ENCODE results near the gene ZNF148.
"Not testable (repeated sequence)": the region's sequence is repeated elsewhere in the genome, so short reads cannot be mapped to it uniquely, and the experiment has no call there.

ZNF148 gene, protein sequence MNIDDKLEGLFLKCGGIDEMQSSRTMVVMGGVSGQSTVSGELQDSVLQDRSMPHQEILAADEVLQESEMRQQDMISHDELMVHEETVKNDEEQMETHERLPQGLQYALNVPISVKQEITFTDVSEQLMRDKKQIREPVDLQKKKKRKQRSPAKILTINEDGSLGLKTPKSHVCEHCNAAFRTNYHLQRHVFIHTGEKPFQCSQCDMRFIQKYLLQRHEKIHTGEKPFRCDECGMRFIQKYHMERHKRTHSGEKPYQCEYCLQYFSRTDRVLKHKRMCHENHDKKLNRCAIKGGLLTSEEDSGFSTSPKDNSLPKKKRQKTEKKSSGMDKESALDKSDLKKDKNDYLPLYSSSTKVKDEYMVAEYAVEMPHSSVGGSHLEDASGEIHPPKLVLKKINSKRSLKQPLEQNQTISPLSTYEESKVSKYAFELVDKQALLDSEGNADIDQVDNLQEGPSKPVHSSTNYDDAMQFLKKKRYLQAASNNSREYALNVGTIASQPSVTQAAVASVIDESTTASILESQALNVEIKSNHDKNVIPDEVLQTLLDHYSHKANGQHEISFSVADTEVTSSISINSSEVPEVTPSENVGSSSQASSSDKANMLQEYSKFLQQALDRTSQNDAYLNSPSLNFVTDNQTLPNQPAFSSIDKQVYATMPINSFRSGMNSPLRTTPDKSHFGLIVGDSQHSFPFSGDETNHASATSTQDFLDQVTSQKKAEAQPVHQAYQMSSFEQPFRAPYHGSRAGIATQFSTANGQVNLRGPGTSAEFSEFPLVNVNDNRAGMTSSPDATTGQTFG

DNA sequence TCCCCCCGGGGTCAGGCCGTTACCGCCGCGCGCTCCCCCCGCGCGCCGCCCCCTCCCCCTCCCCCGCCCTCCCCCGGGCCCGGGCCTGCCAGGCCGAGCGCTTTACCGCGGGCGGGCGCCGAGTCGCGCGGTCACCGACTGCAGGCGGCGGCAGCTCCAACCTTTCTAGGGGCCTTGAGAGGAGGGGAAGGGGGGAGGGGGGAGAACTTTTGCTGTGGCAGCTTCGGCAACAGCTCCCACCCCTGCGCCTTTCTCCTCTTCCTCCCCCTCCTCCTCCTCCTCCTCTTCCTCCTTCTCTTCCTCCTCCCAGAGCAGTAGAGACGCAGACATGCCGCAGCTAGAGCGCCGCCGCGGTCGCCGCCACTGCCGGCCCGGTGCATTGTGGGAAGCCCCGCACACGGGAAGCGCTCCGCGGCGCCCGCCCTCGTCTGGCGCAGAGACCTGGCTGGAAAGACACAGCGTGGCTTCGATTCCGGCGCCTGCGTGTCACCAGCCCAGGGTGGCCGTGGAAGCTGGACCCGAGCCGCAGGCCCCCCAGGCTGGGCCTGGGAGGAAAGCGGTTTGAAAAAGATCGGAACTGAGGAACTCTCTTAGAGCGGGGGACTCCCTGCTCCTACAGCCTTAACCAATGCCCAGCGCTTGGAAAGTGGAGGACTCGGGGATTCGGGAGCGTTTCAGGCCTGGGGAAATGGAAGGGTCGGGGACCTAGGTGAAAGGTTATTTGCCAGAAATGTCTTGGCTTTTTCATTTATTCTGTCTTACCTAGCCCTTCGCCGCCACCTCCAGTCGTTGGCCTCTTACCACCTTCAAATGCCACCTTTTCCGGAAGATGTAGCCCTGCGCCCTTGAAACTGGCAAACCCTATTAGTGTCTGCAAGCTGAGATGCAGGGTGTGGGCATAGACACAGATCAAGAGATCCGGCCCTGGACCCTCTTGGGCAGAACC lies at the start of gene ZNF148:
ZNF148 (minus strand) TSS at position 330 of the 946 bp plus-strand sequence. CDS start 61,685 bp downstream, outside the sequence.
- DNase-seq = no peak

DNA sequence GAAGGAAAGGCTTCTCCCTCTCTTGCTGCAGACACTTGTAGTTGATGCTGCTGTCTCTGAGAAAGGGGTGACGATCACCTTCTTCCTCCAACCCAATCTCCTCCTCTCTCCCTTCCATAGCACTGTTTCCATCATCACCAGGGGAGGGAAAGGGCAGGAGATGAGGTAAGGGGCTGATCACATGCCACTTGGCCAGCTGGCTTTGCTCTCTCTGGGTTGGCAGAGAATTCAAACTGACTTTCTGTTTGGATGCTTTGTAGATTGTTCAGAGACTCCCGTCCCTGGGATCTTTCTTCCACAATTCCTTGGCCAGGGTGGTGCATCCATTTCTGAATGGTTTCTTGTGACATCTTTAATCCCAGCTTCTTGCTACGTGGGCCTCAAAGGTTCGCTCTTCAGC lies 43.2 kb upstream of the ZNF148 start:
- DNase-seq = no peak

DNA sequence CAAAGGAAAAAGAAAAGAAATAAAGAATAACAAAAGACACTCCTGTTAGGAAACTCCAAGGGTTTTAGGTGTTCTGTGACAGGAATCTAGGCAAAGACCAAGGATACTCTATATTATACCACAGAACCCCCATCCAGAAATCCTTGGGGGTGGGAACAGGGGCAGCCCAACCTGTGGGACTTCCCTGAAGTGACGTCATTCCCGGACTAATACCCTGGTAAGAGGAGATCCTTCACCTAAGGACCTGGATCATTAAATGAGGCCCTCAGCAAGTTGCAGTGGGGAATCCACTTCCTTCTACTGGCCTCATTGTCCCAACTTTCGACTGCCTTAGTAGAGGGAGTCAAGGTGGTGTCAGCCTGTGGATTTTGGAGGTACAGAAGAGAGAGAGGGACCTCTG lies 41.1 kb upstream of the ZNF148 start:
- no peak for DNase-seq

DNA sequence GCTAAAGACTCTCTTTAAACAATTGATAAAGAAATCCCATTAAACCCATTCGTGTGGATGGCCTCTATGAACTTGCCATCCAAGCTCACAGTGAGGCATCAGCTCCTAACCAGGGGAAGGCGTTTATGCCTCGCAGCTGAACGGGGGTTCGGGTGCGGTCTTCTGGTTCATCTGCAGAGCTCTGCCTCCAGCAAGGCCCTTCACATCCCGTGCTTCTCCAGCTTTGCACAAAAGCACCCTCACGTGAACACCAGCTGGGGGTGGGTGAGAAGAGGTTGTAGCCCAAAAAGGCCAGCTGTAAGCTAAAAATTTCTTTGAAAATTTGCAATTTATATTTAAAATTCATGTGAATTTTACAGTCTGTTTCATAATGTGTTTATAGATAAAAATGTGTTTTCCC lies 39.5 kb upstream of the ZNF148 start:
- no peak for DNase-seq

DNA sequence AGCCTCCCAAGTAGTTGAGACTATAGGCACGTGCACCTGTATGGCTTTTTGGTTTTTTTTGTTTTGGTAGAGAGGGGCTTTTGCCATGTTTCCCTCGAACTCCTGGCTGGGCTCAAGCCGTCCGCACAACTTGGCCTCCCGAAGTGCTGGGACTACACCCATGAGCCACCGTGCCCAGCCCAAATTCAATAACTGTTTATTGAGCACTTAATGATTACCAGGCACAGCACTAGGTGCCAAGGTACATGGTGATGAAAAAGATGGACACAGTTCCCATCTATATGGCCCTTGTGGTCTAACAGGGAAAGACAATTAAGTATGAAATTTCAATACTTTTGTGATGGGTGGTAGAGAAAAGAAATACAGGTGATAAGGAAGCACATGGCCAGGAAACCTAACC lies 35.8 kb upstream of the ZNF148 start:
- no peak for DNase-seq

DNA sequence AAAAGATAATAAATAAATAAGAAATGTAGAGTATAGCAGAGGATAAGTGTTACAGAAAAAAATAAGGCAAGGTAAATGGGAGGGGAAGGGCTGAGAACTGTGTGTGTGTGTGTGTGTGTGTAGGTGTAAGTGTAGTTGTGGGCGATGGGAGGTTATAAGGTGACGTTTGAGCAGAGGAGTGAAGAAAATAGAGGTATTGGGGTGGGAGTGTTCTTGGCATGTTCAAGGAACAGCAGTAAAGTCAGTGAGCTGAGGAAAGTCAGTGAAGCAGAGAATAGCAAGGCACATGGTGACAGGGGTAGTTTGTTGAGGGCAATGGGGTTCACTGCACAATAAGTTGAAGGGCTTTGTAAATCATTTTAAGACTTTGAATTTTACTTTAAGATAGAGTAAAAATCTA lies 30.9 kb upstream of the ZNF148 start:
- DNase-seq = no peak

DNA sequence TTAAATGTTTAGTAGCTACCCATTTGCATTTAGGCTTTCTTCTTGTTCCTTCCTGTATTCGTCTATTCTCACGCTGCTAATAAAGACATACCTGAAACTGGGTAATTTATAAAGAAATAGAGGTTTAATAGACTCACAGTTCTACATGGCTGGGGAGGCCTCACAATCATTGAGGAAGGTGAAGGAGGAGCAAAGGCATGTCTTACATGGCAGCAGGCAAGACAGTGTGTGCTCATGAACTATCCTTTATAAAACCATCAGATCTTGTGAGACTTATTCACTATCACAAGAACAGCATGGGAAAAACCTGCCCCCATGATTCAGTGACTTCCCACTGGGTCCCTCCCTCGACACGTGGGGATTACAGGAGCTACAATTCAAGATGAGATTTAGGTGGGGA lies 30.4 kb upstream of the ZNF148 start:
- DNase-seq = not testable (repeated sequence)

DNA sequence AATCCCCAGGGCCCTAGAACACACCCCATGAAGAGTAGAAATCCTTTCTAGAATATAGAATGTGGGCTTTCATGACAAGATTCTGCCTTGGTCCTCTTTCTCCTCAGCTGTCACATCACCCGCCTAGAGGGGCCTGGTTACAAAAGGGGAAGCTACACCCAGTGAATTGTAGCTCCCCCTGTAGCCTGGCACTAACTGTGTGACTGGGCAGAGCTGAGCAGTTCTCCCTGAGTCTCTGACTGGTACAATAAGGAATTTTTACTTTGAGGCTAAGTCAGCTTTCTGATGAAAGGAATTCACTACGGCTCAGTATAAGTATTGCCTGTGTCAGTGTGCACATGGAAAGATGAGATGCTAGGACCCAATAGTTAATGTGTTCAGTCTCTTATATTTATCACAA lies 28.7 kb upstream of the ZNF148 start:
- no peak for DNase-seq

DNA sequence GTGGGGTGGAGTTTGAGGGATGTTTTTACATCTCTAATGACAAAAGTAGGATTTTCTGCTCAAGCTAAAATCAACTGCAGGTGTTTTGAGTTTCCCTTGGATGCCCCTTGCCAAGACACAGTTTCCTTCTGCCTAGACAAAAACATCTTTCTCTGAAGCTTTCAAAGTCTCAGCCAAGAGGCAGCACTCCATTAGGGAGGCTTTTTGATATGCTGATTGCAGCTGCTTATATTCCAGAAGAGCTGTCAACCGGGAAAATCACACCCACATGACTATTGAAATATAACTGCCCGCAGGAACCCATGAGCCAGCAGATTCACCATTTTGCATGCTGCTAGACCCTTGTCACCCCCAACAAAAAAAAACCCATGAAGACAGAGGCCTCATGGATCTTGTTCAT lies 27.5 kb upstream of the ZNF148 start:
- DNase-seq = no peak

DNA sequence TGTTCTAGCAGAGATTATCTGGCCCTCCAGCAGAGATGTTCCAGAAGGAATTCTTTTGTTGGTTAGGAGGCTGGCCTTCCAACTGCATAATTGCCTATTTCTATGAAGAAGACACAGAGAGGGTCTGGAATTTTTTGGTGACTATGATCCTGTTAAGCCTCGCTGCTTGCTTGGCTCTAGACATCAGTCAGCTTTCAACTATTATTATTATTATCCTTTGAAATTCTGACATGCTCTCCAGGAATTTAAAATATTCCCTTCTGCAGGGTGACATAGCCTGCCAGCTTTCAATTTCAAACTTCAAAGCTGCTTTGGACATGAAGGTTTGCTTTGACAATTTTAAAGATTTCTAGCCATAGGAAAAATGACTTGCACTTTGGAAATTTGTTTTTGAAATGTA lies 26.3 kb upstream of the ZNF148 start:
- DNase-seq = no peak

DNA sequence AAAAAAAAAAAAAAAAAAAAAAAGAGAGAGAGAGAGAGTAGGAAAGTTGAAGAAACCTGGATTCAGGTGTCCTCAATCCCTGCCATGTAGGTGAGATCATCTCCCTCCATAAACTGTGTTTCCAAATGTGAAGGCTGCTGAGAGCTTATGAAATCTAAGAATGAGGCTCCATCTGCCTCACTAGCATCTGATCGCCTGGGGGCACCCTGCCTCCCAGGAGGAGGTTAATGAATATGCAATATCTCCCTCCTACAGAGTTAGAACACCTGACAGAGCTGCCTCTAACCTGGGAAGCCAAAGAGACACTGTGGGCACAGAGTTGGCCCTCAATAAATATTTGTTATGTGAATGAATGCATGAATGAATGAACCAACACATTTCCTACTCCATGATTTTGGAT lies 23.8 kb upstream of the ZNF148 start:
- DNase-seq = no peak

DNA sequence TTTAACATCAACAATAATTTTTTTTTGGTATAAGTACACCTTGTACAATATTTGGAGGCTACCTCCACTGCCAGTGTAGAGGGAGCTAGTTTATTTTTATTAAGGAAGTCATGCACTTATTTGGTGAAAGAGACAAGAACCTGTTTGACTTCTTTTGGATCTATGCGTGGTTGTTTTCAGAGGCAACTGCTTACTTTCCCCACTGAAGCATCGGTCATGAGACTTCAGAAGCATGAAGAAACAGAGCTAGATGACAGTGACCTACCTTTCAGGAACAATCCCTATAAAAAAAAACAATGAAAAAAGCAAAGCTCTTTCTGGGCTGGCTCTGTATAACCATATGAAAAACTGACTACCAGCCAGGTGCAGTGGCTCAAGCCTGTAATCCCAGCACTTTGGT lies 20.0 kb upstream of the ZNF148 start:
- DNase-seq = no peak

DNA sequence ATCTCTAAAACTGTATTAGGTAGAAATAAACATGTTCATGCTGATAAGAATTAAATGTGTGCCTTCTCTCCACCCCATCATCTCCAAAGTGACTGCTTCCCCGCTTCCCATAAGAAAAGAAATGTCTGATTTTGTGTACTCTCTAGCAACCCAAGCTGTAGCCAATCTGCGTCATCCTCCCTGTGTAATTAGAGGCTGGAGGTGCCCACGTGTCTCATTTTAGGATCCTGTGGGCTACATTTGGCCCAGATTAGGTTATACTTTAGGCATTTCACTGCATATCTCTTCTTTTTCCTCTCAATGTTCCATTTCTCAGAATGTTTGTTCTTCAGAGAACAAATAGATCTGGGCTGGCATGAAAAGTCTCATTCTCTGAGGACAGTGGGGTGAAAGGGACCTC lies 19.3 kb upstream of the ZNF148 start:
- DNase-seq = no peak

DNA sequence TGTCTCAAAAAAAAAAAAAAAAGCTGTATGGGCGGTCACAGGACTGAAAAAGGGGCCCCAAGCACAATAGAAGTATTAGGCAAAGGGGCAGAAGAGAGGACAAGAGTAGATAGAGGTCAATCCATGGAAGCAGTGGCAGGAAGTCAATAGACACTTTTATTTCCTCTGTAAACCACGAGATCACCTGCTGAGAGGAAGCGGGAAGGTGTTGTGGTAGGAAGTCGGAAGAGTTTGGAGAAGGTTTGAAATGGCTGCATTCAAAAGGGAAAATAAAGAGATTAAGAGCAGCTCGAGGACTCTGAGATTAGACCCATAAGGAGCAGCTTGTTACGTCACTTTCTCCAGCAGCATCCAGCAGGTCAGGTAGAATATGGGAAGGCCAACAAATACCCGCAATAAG lies 14.2 kb upstream of the ZNF148 start:
- no peak for DNase-seq

DNA sequence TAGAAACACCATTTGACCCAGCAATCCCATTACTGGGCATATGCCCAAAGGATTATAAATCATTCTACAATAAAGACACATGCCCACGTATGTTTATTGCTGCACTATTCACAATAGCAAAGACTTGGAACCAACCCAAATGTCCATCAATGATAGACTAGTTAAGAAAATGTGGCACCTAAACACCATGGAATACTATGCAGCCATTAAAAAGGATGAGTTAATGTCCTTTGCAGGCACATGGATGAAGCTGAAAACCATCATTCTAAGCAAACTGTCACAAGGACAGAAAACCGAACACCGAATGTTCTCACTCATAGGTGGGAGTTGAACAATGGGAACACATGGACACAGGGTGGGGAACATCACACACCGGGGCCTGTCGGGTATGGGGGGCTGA lies 13.2 kb upstream of the ZNF148 start:
- not testable (repeated sequence) for DNase-seq

DNA sequence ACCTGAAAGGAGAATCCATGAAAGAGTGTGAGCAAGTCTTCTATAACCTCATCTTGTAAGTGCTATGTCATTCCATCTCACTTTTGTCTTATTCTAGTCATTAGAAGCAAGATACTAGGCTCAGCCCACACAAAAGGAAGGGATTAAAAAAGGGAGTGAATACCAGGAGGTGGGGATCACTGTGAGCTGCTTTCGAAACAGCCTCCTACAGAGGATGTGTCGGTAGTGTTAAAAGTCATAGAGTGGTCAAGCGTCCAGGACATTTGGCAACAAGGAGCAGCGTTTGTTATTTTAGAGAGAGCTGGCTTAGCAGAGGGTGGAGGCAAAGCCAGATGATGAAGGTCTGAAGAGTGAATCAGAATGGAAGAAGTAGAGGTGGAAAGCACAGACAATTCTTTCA lies 11.7 kb upstream of the ZNF148 start:
- no peak for DNase-seq

DNA sequence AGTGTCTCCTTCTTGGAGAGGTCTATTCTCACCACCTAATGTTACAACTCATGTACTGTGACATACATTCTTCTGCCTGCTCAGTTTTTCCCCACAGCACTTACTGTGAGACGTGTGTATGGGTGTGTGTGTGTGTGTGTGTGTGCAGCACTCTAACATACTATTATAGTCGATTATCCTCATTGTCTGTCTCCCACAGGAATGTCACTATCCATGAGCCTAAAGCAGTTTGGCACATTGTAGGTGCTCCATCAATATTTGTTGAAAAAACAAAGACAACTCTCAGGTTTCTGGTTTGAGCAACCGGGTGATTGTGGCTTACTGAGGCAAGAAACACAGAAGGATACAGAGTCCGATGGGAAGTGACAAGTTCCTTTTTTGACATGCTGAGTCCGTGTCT lies 8.6 kb upstream of the ZNF148 start:
- DNase-seq = no peak

DNA sequence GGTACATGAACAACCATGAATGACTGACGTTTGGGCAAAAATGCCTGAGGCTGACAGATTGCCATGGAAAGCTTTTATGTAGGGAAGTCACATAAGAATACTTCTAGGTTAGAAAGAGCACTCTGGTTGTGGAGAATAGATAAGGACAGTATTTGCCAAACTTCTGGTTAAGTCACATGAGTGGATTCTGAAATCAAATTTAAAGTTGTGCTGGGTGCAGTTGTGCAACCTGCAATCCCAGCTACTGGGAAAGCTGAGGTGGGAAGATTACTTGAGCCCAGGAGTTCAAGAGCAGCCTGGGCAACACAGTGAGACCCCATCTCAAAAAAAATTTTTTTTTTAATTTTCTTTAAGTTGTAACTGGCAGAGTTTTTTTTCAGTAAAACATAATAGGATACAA lies 7.2 kb upstream of the ZNF148 start:
- no peak for DNase-seq

DNA sequence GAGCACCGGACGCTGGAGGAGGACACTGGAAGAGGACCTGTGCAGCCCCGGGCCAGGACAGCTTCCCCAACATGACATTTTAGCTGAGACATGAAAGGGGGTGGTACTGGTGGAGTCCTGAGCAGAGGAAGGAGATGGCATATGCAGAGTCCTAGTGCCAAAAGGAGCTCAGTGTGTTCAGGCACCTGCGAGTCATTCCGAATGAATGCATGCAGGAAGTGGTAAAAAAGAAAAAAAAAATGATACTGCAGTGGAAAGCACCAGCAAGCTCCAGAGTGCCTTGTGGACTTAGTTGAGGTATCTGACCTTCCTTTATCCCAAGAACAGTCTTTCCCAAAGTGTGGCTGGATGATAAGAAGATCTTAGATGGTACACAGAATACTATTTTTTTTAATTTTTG lies 6.6 kb upstream of the ZNF148 start:
- DNase-seq = no peak

DNA sequence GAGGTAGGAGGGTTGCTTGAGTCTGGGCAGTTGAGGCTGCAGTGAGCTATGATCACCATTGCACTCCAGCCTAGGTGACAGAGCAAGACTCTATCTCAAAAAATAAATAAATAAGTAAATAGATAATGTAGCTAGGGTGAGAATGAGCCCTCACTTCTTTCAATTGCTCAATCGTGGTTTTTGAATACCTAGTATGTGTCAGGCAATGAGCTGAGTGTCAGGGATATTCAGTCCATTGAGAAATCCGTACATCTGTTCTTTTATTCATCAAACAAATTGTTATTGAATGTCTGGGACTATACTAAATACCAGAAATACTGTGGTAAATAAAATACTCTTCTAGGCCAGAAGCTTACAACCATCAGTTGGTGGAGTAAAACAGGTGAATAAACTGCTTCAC lies 6.2 kb upstream of the ZNF148 start:
- no peak for DNase-seq

DNA sequence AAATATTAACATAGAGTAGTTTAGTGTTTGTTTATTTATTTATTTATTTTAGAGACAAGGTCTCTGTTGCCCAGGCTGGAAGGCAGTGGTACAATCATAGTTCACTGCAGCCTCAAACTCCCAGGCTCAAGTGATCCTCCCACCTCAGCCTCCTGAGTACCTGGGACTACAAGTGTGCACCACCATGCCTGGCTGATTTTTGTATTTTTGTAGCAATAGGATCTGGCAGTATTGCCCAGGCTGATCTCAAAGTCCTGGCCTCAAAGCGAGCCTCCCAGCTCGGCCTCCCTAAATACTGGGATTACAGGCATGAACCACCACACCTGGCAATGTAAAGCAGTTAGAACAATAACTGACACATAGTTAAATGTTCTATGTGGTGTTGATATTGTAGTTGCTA lies 4.4 kb upstream of the ZNF148 start:
- DNase-seq = no peak

DNA sequence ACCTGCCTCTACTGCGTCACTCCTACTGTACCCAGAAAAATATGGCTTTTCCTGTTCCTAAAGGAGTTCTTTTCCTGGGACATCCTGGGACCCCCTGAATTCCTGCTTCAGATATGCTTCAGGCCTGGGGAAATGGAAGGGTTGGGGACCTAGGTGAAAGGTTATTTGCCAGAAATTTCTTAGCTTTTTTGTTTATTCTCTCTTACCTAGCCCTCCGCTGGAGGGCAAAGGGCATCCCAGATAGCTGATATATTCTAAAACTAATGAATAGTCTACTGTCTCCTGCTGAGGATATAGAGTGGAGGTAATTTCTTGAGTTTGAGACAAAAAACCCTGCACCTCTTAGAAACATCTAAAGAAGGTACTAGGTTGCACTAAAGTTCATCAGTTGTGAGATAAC lies 3.6 kb upstream of the ZNF148 start:
- DNase-seq = no peak

DNA sequence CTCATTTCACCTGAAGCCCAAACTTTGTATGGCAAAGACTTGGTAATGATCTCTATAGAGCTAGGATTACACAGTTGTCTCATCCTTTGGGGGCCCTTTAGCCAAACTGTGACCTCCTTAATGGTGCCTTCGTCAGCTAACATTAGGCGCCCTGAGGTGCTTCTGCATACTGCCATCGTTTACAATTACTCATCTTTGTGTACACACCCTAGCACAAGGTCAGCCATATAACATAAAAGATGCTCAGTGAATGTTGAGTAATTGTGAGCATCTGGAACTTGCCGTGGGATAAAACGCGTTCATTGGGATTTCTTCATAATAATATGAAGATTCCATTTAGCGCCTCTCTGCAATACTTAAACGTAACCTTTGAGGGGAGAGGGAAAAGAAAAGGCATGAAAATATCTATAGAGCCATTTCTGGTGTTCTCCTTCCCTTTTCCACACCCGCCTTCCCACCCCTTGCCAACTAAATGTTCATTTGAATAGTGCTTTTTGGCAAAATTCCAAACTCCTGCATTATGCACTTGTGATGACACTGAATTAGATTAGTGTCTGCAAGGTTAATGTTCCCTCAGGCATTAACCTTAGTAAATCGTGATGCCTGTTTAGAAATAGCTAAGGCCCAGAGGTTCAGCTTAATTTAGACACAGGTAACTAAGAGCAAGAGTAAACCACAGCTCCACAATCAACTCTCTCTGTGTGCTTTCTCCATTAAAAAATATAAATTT lies 990 bp upstream of the ZNF148 start:
- no peak for DNase-seq
